Naive thymus-derived CD4-positive, alpha-beta T cell (primary cell): ENCODE results near the gene ARGFX. TPM values are rescaled to one million over a fixed set of nuclear protein-coding genes. Genes with fewer than 3 reads are reported as not detected.

Source experiments
- polyA plus RNA-seq, 2 donors: library from polyadenylated mRNA; unstranded; fragments of 300-500 nt; fragmentation: Illumina TruSeq; gene quantifications; one replicate each; pipeline ENCODE4 v1.2.3, GENCODE V29; 2021
- total RNA-seq, 6 experiments: library from RNA in 5 of 6; stranded (reverse) in 5 of 6; gene quantifications; 1 replicate in 5 of 6; 2 replicates in 1 of 6; pipeline ENCODE4 v1.2.3 and lab custom pipeline; 2021 to 2026

ARGFX gene
- total and polyA plus RNA-seq, 7 experiments from 2014 or later: not detected

Other genes starting within 250 kb of the ARGFX start
- gene POLQ, start 22.0 kb upstream of the ARGFX start, total RNA-seq: 10 to 100 TPM in 1 of 5 experiments, under 1 TPM in 4; 0.17 to 26.6 (median 0.38) TPM
- gene POLQ, start 22.0 kb upstream of the ARGFX start, polyA plus RNA-seq: under 1 TPM; 0.04 to 0.09 TPM
- not detected for gene FBXO40, start 25.4 kb downstream of the ARGFX start, total RNA-seq
- under 1 TPM; 0.12 to 0.17 TPM for gene FBXO40, start 25.4 kb downstream of the ARGFX start, polyA plus RNA-seq
- 100 to 1,000 TPM; 275 to 357 (median 311) TPM for gene HCLS1, start 93.0 kb downstream of the ARGFX start, total RNA-seq
- 100 to 1,000 TPM; 340 to 452 TPM for gene HCLS1, start 93.0 kb downstream of the ARGFX start, polyA plus RNA-seq
- 10 to 100 TPM; 29.5 to 49.7 (median 44.5) TPM for gene GOLGB1, start 181.8 kb downstream of the ARGFX start, total RNA-seq
- 10 to 100 TPM in 1 of 2 donors, 1 to 10 TPM in 1; 3.4 to 11.1 TPM for gene GOLGB1, start 181.8 kb downstream of the ARGFX start, polyA plus RNA-seq